SK-N-SH (cell line): ENCODE data around the gene PYCR2.

Source experiments
- CTCF ChIP-seq: fragments of 200-600 bp; sonication (generic); IDR thresholded peaks from 2 replicates; pipeline ENCODE4 v1.6.1; 2017; ENCODE audit warnings: antibody characterized with exemption, mild to moderate bottlenecking, moderate library complexity
- FOXM1 ChIP-seq: IDR thresholded peaks from 2 replicates; pipeline ENCODE4 v1.4.0; 2012; ENCODE audit warnings: low read depth, mild to moderate bottlenecking
- SMC3 ChIP-seq: IDR thresholded peaks from 2 replicates; pipeline ENCODE4 v1.6.1; 2012; ENCODE audit warnings: low read depth, low read length, improper control_type of control experiment
- TAF1 ChIP-seq: IDR thresholded peaks from 2 replicates; pipeline ENCODE4 v1.6.1; 2012; ENCODE audit warnings: low read depth, mild to moderate bottlenecking, low read length, moderate library complexity, borderline replicate concordance
- TF ChIP-seq, protein P1 (sequence below): fragments of 150-350 bp; IDR thresholded peaks from 2 replicates; pipeline ENCODE4 v1.6.1; 2017; ENCODE audit warnings: antibody characterized with exemption, low read length, low read depth, borderline replicate concordance
- TF ChIP-seq, protein P2 (sequence below): IDR thresholded peaks from 2 replicates; pipeline ENCODE4 v1.4.0; 2012; ENCODE audit warnings: low read depth

- TF ChIP-seq CTCF: peak; percentile 37
- TF ChIP-seq FOXM1: no peak
- no peak for TF ChIP-seq SMC3
- TF ChIP-seq TAF1: peak; percentile 56
- TF ChIP-seq, protein P1, sequence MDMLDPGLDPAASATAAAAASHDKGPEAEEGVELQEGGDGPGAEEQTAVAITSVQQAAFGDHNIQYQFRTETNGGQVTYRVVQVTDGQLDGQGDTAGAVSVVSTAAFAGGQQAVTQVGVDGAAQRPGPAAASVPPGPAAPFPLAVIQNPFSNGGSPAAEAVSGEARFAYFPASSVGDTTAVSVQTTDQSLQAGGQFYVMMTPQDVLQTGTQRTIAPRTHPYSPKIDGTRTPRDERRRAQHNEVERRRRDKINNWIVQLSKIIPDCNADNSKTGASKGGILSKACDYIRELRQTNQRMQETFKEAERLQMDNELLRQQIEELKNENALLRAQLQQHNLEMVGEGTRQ: no peak
- TF ChIP-seq, protein P2, sequence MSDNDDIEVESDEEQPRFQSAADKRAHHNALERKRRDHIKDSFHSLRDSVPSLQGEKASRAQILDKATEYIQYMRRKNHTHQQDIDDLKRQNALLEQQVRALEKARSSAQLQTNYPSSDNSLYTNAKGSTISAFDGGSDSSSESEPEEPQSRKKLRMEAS: peak; percentile 63
Measured at GRCh38 chr1:225881959-225882693, 41.9 kb downstream of the PYCR2 start, which contains the start of gene TMEM63A.
